Measurements from ENCODE around the gene HECTD2. TPM values are rescaled to one million over a fixed set of nuclear protein-coding genes. Genes with fewer than 3 reads are reported as not detected.
A peak's percentile ranks its signal among the peaks of the same experiment; 100 is the strongest.

HECTD2 gene
- total RNA-seq, 3 donors from 2014 or later, result 4.9 to 15.9 (median 5.5) TPM

DNA sequence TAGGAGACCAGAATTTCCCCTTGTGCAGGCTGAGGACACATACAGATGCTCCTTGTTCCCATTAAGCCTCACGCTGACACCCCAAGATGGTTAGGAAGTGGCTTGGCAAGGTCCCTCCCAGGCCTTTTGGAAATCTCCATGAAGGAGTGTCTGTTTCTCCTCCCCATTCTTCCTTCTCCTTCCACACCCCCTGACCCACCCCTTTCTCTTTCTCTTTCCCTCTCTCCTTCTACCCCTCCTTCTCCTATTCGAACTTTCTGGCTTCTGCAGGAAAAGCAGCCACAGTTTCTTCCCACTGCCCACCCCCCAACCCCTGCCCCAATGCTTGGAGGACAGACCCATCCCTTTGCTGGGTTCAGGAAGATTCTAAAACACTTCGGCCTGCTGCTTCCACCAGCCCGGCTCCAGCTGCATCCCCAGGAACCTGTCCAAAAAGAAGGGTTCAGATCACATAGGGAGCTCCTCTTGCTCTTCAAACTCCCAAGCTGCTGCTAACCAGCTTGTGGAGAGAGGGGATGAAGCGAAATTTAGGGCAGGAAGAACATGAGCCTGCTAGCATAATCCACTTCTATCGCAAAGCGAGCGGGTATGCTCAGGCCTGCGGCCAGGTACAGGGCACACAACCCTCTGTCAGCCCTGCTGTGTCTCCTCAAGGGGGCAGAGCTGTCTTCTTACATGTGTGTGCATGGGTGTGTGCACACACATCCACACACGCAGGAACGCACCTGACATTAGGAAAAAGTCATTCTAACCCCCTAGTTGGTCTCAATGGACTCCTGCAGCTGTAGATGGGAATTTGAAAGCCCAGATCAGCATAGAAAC, 142.3 kb downstream of the HECTD2 start:
- no peak for TF ChIP-seq CTCF (IDR thresholded peaks at IDR 0.05)
- no peaks in the 10 kb centered on the region for H3K36me3 ChIP-seq (ENCODE audit: low read depth)
- intact Hi-C loops (cut with DNase I, micrococcal nuclease), result loop anchor here in 1 of 2 donors (5.0 kb wide), 1 partner anchor 80 kb away; the partner anchor contains the start of gene PPP1R3C
- peaks cover 17% of the 10 kb centered on the region for H3K4me1 ChIP-seq (ENCODE audit: low read depth)
- DNase-seq (peak in 1 of 3 donors; percentile 28), ATAC-seq (peak; percentile 39)
- H3K4me3 ChIP-seq, result no peak overlapping the region
- H3K9me3 ChIP-seq, result no peaks in the 10 kb centered on the region

DNA sequence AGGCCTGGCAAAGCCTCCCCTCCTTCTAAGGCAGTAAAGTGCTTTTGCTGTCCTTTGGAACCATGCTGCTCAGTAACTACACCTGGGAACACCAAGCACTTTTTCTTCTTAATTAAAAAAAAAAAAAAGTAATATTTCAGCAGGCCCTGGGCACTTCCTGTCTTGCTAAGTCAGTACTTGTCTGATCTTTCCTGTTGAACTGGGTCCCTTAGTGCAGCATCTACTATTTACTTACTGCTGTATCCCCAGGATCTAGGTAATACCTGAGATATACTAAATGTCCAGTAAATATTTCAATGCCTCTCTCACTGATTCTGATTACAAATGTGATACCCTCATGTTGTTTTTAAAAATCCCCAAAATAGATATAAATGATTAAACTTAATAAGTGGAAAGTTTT, 145.3 kb downstream of the HECTD2 start:
- Histone ChIP-seq H3K4me3 (no peak overlapping the region), H3K4me1 (ENCODE audit: low read depth) (peaks cover 18% of the 10 kb centered on the region), H3K36me3 (ENCODE audit: low read depth) (no peaks in the 10 kb centered on the region), H3K9me3 (no peaks in the 10 kb centered on the region)
- no peak for TF ChIP-seq CTCF (IDR thresholded peaks at IDR 0.05)
- no peak for ATAC-seq
- intact Hi-C loops (cut with DNase I, micrococcal nuclease), result no loop called here
- no peak for DNase-seq

GRCh38 chr10:91556691-91557566, 146.8 kb downstream of the HECTD2 start:
- Histone ChIP-seq H3K4me3 (no peak overlapping the region), H3K36me3 (ENCODE audit: low read depth) (no peaks in the 10 kb centered on the region), H3K9me3 (peaks cover 6% of the 10 kb centered on the region), H3K4me1 (ENCODE audit: low read depth) (peaks cover 18% of the 10 kb centered on the region)
- DNase-seq, result peak in 1 of 3 donors; percentile 30
- intact Hi-C loops (cut with DNase I, micrococcal nuclease), result no loop called here
- no peak for TF ChIP-seq CTCF (IDR thresholded peaks at IDR 0.05)
- peak; percentile 89 for ATAC-seq

GRCh38 chr10:91557651-91558111, 147.5 kb downstream of the HECTD2 start:
- H3K4me1 ChIP-seq (ENCODE audit: low read depth), result peaks cover 18% of the 10 kb centered on the region
- no peak for TF ChIP-seq CTCF (IDR thresholded peaks at IDR 0.05)
- intact Hi-C loops (cut with DNase I, micrococcal nuclease), result no loop called here
- DNase-seq (no peak), ATAC-seq (no peak)
- H3K9me3 ChIP-seq, result peaks cover 6% of the 10 kb centered on the region
- H3K36me3 ChIP-seq (ENCODE audit: low read depth), result no peaks in the 10 kb centered on the region
- H3K4me3 ChIP-seq, result no peak overlapping the region

GRCh38 chr10:91558473-91558872, 148.3 kb downstream of the HECTD2 start:
- no peak for TF ChIP-seq CTCF (IDR thresholded peaks at IDR 0.05)
- H3K4me1 ChIP-seq (ENCODE audit: low read depth), result peaks cover 18% of the 10 kb centered on the region
- ATAC-seq, result no peak
- no peaks in the 10 kb centered on the region for H3K36me3 ChIP-seq (ENCODE audit: low read depth)
- H3K9me3 ChIP-seq, result peaks cover 6% of the 10 kb centered on the region
- intact Hi-C loops (cut with DNase I, micrococcal nuclease), result no loop called here
- no peak overlapping the region for H3K4me3 ChIP-seq
- DNase-seq, result no peak
